Activated T-helper 17 cell treated with anti-CD3 and anti-CD28 coated beads, Interleukin-2, amount 50 U/mL, for 72 hours (primary cell): ENCODE data around the gene CER1. TPM values are rescaled to one million over a fixed set of nuclear protein-coding genes. Genes with fewer than 3 reads are reported as not detected.

Source experiments
- ATAC-seq: fragments of 150-1000 bp; cut with Tn5 transposase; replicated peaks from 2 replicates; pipeline ENCODE4 v1.10.0; 2021; ENCODE audit warnings: mild to moderate bottlenecking, moderate library complexity
- H3K27ac Mint-ChIP-seq: one replicate; pipeline ENCODE4 v1.8.0; 2022; ENCODE audit warnings: mixed read lengths
- H3K27me3 Mint-ChIP-seq: one replicate; pipeline ENCODE4 v1.8.0; 2022; ENCODE audit warnings: mixed read lengths
- H3K36me3 Mint-ChIP-seq: one replicate; pipeline ENCODE4 v1.8.0; 2022; ENCODE audit warnings: low read depth, mild to moderate bottlenecking, mixed read lengths
- H3K4me1 Mint-ChIP-seq: one replicate; pipeline ENCODE4 v1.8.0; 2022; ENCODE audit warnings: mixed read lengths
- H3K4me3 Mint-ChIP-seq: one replicate; pipeline ENCODE4 v1.8.0; 2022; ENCODE audit warnings: mild to moderate bottlenecking, mixed read lengths
- H3K9me3 Mint-ChIP-seq: one replicate; pipeline ENCODE4 v1.8.0; 2022; ENCODE audit warnings: mixed read lengths
- total RNA-seq, 2 donors: library from RNA; stranded (reverse); gene quantifications; one replicate each; pipeline ENCODE4 v1.2.3, GENCODE V29; 2022

The CER1 gene
- total RNA-seq, 2 donors from 2014 or later, result not detected

DNA sequence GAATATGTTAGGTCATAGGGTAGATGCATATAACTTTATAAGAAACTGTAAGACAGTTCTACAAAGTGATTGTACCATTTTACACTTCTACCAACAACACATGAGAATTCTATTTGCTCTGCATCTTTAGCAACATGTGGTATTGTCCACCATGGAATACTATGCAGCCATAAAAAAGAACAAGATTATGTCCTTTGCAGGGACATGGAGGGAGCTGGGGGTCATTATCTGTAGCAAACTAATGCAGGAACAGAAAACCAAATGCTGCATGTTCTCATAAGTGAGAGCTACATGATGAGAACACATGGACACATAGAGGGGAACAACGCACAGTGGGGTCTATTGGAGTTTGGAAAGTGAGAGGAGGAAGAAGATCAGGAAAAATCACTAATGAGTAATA, 22.2 kb upstream of the CER1 start:
- ATAC-seq, result no peak
- no peaks in the 10 kb centered on the region for H3K36me3 Mint-ChIP-seq
- no peak overlapping the region for H3K4me3 Mint-ChIP-seq
- H3K4me1 Mint-ChIP-seq, result no peaks in the 10 kb centered on the region
- H3K27ac Mint-ChIP-seq, result no peak overlapping the region
- peaks cover 24% of the 10 kb centered on the region for H3K27me3 Mint-ChIP-seq
- H3K9me3 Mint-ChIP-seq, result peaks cover 3% of the 10 kb centered on the region

DNA sequence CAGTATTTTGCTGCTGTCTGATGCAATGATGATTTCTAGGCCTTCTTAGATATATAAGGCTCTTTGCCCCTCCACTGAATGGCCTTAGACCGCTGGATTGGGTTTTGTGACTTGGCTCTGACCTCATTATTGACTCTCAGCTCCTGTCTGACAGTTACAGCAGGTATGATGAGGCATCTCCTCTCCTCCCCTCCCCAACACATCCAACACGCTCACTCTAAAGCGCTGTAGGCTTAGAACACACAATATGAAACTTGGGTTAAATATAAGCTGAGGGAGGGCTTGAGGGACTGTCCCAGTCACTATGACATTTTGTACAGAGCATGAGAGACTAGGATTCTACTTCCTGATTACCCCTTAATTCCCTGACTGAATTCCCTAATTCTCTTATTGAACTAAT, 18.8 kb upstream of the CER1 start:
- H3K9me3 Mint-ChIP-seq, result peaks cover 3% of the 10 kb centered on the region
- H3K27ac Mint-ChIP-seq, result no peak overlapping the region
- no peak for ATAC-seq

DNA sequence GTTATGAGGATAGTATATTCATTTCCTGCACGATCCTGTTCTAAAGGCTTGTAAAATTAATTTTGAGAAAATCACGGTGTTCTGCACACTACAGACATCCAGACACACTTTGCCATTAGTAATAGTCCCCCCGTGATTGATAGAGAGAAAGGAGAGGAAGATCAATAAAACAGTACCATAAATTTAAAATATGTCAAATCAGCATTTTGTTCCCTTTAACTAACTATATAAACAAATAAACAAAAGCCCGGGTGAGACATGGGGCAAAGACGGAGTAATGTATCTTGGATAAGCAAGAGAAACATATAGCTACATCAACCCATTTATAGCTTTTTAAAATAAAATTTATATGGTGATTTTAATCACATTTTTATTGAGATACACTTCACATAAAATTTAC, 10.6 kb upstream of the CER1 start:
- Mint-ChIP-seq H3K27ac (no peak overlapping the region), H3K36me3 (no peaks in the 10 kb centered on the region), H3K4me3 (no peak overlapping the region), H3K4me1 (no peaks in the 10 kb centered on the region), H3K9me3 (no peaks in the 10 kb centered on the region), H3K27me3 (peaks cover 17% of the 10 kb centered on the region)
- ATAC-seq, result no peak

More for the DNA sequence above, 18.8 kb upstream of the CER1 start:
- H3K36me3 Mint-ChIP-seq, result no peaks in the 10 kb centered on the region
- no peaks in the 10 kb centered on the region for H3K4me1 Mint-ChIP-seq
- peaks cover 19% of the 10 kb centered on the region for H3K27me3 Mint-ChIP-seq
- H3K4me3 Mint-ChIP-seq, result no peak overlapping the region

DNA sequence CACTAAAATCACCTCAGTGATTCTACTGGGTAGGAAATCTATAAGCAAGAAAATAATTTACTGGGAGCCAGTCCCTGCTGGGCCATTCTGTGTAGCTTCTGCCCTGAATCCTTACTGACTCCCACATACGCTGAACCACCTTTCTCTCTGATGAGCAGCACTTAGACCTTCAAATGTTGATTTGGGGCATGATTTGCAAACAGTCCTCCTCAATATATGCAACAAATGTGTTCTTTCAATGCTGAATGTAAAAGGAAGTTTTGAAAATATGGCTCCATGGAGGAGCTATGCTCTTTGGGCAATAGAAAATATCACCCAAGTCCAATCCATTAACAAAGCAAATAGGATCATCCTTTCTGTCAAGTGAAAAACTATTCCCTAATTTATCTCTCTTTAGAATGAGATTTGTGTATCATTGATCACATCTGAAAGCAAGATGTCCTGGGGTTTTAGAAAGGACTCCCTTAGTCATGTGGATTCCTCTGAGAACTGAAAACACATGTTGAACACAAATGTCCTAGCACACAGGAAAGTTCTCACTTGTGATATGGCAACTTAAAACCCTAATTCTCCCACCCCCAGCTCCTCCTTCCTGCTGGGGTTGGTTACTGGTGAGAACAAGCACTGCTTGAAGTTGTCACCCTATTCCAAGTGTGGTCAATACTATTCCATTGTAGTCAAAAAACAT, 8.9 kb upstream of the CER1 start:
- Mint-ChIP-seq H3K36me3 (no peaks in the 10 kb centered on the region), H3K27ac (no peak overlapping the region), H3K4me3 (no peak overlapping the region), H3K27me3 (peaks cover 10% of the 10 kb centered on the region), H3K4me1 (no peaks in the 10 kb centered on the region), H3K9me3 (no peaks in the 10 kb centered on the region)
- ATAC-seq, result no peak

- Mint-ChIP-seq H3K4me3 (no peak overlapping the region), H3K27ac (no peak overlapping the region), H3K36me3 (no peaks in the 10 kb centered on the region), H3K4me1 (no peaks in the 10 kb centered on the region), H3K9me3 (no peaks in the 10 kb centered on the region), H3K27me3 (peaks cover 8% of the 10 kb centered on the region)
- no peak for ATAC-seq
Observed at GRCh38 chr9:14730461-14730898, 7.9 kb upstream of the CER1 start.

- no peaks in the 10 kb centered on the region for H3K36me3 Mint-ChIP-seq
- no peaks in the 10 kb centered on the region for H3K4me1 Mint-ChIP-seq
- H3K4me3 Mint-ChIP-seq, result no peak overlapping the region
- no peaks in the 10 kb centered on the region for H3K9me3 Mint-ChIP-seq
- no peak overlapping the region for H3K27ac Mint-ChIP-seq
- ATAC-seq, result no peak
- peaks cover 18% of the 10 kb centered on the region for H3K27me3 Mint-ChIP-seq
Observed at GRCh38 chr9:14723301-14723700, 768 bp upstream of the CER1 start.

DNA sequence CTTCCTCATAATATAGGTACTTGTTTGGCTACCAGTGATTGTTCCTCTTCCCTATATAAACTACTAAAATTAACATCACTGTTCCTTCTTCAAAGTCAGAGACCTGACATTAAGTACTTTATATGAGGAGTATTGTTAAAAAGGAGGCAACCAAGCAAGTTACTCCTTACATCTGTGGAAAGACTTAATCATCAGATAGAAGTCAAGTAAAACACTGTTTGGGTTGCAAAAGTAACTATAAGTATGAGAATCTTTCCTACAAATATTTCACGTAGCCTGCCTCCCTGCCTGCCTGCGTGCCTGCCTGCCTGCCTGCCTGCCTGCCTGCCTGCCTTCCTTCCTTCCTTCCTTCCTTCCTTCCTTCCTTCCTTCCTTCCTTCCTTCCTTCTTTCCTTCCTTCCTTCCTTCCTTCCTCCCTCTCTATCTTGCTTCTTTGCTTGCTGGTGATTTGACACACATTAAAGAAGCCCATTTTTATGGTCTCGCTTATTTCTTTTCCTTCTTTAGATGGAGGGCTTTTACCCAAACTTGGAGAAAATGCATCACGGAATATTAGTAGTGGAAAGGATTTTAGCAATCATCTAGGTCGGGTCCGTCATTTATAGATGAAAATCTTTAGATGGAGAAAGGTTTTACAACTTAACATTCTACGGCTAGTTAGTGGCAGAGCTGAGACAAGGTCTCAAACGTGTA, 3.2 kb downstream of the CER1 start:
- no peak overlapping the region for H3K4me3 Mint-ChIP-seq
- H3K27ac Mint-ChIP-seq, result no peak overlapping the region
- no peak for ATAC-seq
- H3K36me3 Mint-ChIP-seq, result no peaks in the 10 kb centered on the region
- no peaks in the 10 kb centered on the region for H3K9me3 Mint-ChIP-seq
- H3K27me3 Mint-ChIP-seq, result peaks cover 26% of the 10 kb centered on the region
- H3K4me1 Mint-ChIP-seq, result no peaks in the 10 kb centered on the region

DNA sequence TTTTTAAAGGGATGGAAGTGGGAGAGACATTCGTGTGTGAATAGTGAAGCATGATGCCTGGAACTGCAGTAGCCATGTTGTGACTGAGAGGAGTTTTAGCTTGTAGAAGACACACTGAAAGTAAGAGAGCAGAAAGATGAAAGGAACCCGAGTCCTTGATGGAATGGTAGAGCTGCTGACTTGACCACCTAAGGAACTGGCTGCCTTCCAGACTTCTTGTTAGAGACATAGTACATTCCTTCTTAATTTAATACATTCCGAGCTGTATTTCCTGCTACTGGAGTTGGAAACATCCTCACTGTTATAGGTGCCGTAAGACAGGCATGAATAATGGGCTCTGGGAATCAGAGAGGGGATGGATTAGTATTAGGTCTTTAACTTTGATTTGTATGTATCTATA, 7.4 kb downstream of the CER1 start:
- ATAC-seq, result no peak
- Mint-ChIP-seq H3K36me3 (no peaks in the 10 kb centered on the region), H3K4me3 (no peak overlapping the region)

DNA sequence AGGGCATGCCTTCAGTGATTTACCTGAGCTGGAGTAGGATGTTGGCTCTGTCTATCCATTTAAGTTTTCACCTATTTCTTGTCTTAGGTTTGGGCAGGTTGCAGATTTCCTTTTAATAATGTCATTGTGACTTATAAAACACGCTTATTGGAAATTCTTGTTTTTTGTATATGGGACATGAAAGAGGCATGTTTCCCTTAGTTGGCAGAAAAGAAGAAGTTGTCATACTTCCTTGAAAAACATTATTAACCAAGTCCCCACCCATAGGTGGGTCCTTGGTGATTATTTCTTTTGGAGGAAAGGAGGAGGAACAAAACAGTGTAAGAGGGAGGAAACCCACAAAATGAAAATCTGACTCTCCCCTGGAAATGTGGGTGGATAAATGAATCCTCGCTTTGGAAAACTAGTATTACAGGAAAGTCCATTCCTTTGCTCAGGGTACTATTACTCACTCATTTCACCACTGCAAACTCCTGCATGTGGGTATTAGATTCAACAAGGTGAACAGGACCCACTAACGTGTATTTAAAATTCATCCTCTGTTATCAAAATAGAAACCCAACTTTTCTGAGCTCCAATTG, 9.3 kb downstream of the CER1 start:
- no peaks in the 10 kb centered on the region for H3K4me1 Mint-ChIP-seq
- H3K27me3 Mint-ChIP-seq, result peaks cover 25% of the 10 kb centered on the region
- H3K4me3 Mint-ChIP-seq, result no peak overlapping the region
- no peaks in the 10 kb centered on the region for H3K9me3 Mint-ChIP-seq
- no peaks in the 10 kb centered on the region for H3K36me3 Mint-ChIP-seq
- no peak for ATAC-seq
- no peak overlapping the region for H3K27ac Mint-ChIP-seq

More for the DNA sequence above, 7.4 kb downstream of the CER1 start:
- no peaks in the 10 kb centered on the region for H3K9me3 Mint-ChIP-seq
- peaks cover 17% of the 10 kb centered on the region for H3K27me3 Mint-ChIP-seq
- no peaks in the 10 kb centered on the region for H3K4me1 Mint-ChIP-seq
- H3K27ac Mint-ChIP-seq, result no peak overlapping the region

DNA sequence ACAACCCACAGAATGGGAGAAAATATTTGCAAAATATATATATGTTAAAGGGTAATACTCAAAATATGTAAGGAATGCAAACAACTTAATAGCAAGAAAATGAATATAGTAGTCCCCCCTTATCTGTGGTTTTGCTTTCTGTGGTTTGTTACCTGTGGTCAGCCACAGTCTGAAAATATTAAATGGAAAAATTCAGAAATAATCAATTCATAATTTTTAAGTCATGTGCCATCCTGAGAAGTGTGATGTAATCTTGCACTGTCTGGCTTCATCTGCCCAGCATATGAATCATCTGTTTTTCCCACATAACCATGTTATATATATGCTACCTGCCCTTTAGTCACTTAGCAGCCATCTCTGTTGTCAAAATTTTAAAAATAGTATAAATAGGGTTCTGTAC, 11.7 kb downstream of the CER1 start:
- H3K36me3 Mint-ChIP-seq, result no peaks in the 10 kb centered on the region
- H3K27ac Mint-ChIP-seq, result no peak overlapping the region
- H3K9me3 Mint-ChIP-seq, result peaks cover 8% of the 10 kb centered on the region
- ATAC-seq, result no peak
- peaks cover 29% of the 10 kb centered on the region for H3K27me3 Mint-ChIP-seq
- H3K4me1 Mint-ChIP-seq, result no peaks in the 10 kb centered on the region
- H3K4me3 Mint-ChIP-seq, result no peak overlapping the region

DNA sequence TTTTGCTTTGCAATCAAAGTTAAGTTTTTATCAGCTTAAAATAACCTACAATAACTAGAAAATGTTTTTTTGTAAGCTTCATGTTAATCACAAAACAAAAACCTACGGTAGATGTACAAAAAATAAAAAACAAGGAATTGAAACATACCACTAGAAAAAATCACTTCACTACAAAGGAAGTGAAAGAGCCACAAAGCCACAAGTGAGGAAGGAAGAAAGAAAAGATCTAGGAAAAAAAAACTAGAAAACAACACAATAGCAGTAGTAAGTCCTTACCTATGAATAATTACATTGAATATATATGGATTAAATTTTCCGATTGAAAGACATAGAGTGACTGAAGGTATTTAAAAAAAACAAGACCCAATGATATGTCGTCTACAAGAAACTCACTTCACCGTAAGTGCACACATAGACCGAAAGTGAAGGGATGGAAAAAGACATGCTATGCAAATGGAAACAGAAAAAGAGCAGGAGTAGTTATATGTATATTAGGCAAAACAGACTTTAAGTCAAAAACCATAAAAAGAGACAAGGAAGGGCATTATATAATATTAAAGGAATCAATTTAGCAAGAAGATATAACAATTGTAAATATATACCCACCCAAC, 15.9 kb downstream of the CER1 start:
- no peak overlapping the region for H3K4me3 Mint-ChIP-seq
- no peaks in the 10 kb centered on the region for H3K4me1 Mint-ChIP-seq
- H3K27ac Mint-ChIP-seq, result no peak overlapping the region
- ATAC-seq, result no peak
- peaks cover 28% of the 10 kb centered on the region for H3K27me3 Mint-ChIP-seq
- peaks cover 18% of the 10 kb centered on the region for H3K9me3 Mint-ChIP-seq
- no peaks in the 10 kb centered on the region for H3K36me3 Mint-ChIP-seq

GRCh38 chr9:14705079-14705478, 17.5 kb downstream of the CER1 start:
- Mint-ChIP-seq H3K36me3 (no peaks in the 10 kb centered on the region), H3K27me3 (peaks cover 26% of the 10 kb centered on the region), H3K4me1 (no peaks in the 10 kb centered on the region), H3K27ac (no peak overlapping the region), H3K4me3 (no peak overlapping the region), H3K9me3 (peaks cover 18% of the 10 kb centered on the region)
- ATAC-seq, result no peak

- H3K36me3 Mint-ChIP-seq, result no peaks in the 10 kb centered on the region
- H3K4me1 Mint-ChIP-seq, result no peaks in the 10 kb centered on the region
- H3K27me3 Mint-ChIP-seq, result peaks cover 25% of the 10 kb centered on the region
- no peak overlapping the region for H3K4me3 Mint-ChIP-seq
- no peak for ATAC-seq
- no peak overlapping the region for H3K27ac Mint-ChIP-seq
- peaks cover 18% of the 10 kb centered on the region for H3K9me3 Mint-ChIP-seq
Observed at GRCh38 chr9:14704281-14704680, 18.3 kb downstream of the CER1 start.

- no peak for ATAC-seq
- Mint-ChIP-seq H3K36me3 (no peaks in the 10 kb centered on the region), H3K27ac (no peak overlapping the region), H3K4me3 (no peak overlapping the region), H3K9me3 (peaks cover 18% of the 10 kb centered on the region), H3K27me3 (peaks cover 11% of the 10 kb centered on the region), H3K4me1 (no peaks in the 10 kb centered on the region)
Observed at GRCh38 chr9:14702200-14702720, 20.3 kb downstream of the CER1 start.
